CD4-positive, alpha-beta T cell treated with Interleukin-17A for 4 hours (primary cell): Measurements from ENCODE around the gene BANP.
"Not testable (repeated sequence)": the region's sequence is repeated elsewhere in the genome, so short reads cannot be mapped to it uniquely, and the experiment has no call there.

ENCODE experiments used
- DNase-seq: peaks from one replicate; pipeline ENCODE4 v3.0.0-alpha.2; 2020; ENCODE audit warnings: mixed read lengths

BANP gene

DNA sequence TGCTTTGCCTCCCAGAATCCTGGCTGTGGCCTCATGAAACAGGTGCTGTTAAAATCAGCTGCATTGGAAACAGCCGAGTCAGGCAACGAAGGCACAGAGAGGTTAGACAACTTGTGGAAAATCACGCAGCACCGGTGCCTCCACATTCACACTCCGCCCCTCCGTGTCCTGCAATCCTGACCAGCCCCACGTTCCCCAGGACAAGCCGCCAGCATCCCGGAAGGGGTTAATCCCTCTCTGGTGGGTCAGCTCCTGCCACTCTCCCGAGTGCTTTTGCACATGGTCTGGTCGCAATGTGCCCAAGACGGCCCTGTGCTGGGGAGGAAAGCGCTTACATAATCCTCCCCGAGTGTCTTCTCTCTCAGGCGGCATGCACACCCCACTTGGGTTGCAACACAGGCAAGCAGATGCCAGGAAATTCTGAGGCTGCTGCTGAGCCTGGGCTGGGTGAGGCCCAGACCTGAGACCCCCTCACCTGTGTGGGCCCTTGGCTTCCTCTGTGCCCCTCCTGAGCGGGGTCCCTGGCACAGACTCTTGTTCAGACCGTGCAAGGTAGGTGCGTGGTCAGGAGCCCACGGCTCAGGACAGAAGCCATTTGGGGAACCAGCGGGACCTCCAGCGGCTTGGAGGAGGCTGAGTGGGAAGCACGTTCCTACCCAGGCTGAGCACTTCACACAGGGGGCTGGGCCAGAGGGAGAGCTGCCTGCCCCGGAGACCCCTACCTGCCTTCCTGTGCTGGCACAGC is 138.6 kb downstream of the BANP start:
- not testable (repeated sequence) for DNase-seq

- DNase-seq, result not testable (repeated sequence)
Measured at GRCh38 chr16:88090377-88091175, 139.3 kb downstream of the BANP start.

- not testable (repeated sequence) for DNase-seq
Measured at GRCh38 chr16:88091221-88091971, 140.2 kb downstream of the BANP start.

- DNase-seq, result not testable (repeated sequence)
Measured at GRCh38 chr16:88091972-88092302, 140.7 kb downstream of the BANP start.

DNA sequence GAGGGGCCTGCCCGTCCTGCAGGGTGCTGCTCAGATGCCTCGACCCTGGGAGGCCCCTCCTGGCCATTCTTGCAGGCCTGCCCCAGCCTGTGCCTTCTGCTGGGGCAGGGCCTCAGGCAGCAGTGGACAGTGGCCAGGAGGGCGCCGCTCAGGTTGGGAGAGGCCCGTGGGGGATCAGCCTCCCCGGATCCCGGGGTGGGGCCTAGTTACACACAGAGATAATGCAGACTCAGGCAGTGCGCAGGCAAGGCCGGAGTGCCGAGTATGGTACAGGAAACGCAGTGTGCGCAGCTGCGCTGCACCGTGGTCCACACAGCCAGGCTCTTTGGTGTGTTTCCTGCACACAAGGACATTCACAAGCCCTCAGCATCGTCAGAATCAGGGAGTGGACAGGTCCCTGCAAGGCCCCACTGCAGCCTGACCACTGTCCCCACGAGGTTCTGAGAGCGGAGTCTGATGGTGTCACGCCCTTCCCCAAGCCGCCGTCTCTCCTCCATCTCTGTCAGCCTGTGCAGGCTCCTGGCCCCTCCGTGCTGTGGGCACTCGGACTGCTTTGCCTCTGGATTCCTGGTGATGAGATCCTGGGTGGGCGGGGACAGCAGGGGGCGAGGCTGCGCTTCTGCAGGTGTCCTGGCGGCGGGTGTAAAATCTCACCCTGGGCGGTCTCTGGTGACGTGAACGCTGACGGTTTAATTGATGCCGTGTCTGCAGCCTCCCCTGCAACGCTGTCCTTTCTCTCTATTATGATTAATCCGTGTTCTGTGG is 141.7 kb downstream of the BANP start:
- not testable (repeated sequence) for DNase-seq

GRCh38 chr16:88093556-88094252 is 142.5 kb downstream of the BANP start:
- not testable (repeated sequence) for DNase-seq

DNA sequence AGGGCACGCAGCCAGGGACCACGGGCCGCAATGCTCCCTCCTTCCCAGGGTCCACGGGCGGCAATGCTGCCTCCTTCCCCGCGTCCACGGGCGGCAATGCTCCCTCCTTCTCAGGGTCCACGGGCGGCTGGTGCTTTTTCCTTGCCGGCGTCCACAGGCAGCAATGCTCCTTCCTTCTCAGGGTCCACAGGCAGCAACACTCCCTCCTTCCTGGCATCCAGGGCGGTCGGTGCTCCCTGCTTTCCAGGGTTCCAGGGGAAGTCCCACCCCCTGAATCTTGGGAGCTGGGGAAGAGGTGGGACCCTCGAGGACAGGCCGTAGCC is 143.0 kb downstream of the BANP start:
- not testable (repeated sequence) for DNase-seq

DNA sequence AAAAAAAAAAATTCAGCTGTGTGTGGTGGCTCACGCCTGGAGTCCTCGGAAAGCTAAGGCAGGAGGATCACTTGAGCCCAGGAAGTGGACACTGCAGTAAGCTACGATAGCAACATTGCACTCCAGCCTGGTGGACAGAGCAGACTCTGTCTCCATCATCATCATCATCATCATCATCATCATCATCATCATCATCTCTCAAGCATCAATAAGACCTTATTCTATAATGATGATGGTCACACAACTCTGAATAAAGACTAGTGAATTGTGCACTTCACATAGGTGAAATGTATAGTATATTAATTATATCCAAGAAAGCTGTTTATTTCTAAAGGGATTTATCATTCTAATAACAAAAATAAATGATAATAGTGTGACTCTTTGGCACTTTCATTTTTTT is 143.7 kb downstream of the BANP start:
- not testable (repeated sequence) for DNase-seq

GRCh38 chr16:88096659-88097058 is 145.4 kb downstream of the BANP start:
- DNase-seq, result not testable (repeated sequence)

- DNase-seq, result not testable (repeated sequence)
Measured at GRCh38 chr16:88098731-88099562, 147.7 kb downstream of the BANP start.

GRCh38 chr16:88099563-88099890 is 148.3 kb downstream of the BANP start:
- no peak for DNase-seq

DNA sequence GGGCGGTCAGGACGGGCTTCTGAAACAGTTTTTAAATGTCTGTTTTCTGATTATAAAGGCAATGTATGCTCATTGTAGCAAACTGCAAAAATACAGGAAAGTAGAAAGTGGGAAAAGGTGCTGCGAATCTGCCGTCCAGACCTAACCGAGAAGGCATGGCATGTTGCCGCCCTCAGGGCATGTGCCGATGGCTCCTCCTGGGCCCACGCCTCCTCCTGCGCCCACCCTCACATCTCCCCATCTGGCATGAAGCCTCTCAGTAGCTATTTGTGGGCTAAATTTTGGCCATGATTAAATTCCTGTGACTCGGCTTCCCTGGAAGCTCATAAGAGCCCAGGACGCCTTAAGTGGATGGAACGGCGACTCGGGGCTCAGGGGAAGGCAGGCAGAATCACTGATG is 148.7 kb downstream of the BANP start:
- DNase-seq, result not testable (repeated sequence)

GRCh38 chr16:88100801-88101622 is 149.8 kb downstream of the BANP start:
- not testable (repeated sequence) for DNase-seq

GRCh38 chr16:88101623-88102105 is 150.4 kb downstream of the BANP start:
- DNase-seq, result not testable (repeated sequence)

GRCh38 chr16:88102597-88102996 is 151.4 kb downstream of the BANP start:
- DNase-seq, result no peak

GRCh38 chr16:88103011-88103410 is 151.8 kb downstream of the BANP start:
- DNase-seq, result no peak

- no peak for DNase-seq
Measured at GRCh38 chr16:88103581-88104188, 152.5 kb downstream of the BANP start.

DNA sequence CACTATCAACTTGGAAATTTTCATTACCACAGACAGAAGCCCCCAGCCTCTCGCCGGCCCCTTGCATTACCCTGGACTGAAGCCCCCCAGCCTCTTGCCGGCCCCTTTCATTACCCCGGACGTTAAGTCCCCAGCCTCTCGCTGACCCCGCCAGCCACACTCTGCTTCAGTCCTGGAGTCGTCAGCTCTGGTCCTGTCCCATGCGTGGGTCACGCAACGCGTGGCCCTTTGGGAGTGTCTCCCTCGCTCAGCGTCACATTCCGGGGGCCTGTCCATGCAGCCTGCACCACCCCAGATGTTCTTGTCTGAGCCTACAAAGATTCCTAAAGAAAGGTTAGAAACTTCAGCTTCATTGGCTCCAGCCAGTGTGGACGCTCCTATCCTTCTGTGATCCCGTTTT is 153.1 kb downstream of the BANP start:
- not testable (repeated sequence) for DNase-seq

DNA sequence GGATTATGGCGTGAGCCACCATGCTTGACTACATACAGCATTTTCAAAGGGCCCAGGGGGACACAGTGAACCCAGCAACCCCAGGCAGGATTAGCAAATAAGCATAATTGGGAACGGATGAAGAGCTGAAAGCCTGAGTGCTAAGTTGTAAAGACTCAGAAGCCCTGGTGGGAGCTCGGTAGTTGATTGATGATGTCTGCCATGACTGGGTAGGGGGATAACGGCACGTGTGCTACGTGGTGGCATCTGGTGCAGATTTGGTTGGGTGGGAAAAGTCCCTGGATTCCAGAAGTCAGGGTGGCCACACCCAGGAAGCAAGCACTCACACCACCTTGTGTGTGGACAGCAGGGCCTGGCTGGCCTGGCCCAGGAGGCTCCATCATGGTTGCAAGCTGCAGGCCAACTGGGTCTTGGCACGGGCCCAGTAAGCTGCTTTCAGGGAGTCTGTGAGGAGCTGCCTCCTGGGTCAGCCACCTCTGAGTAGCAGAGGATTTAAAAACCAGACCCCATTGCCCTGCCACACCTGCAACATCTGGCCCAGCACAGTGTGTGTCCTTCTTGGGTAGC is 154.4 kb downstream of the BANP start:
- not testable (repeated sequence) for DNase-seq
